Esophagus (tissue), 2 donors: Measurements from ENCODE around the gene LRPAP1. TPM values are rescaled to one million over a fixed set of nuclear protein-coding genes. Genes with fewer than 3 reads are reported as not detected.
A peak's percentile ranks its signal among the peaks of the same experiment; 100 is the strongest.

Experiments
- H3K27ac ChIP-seq, 2 donors: one replicate each; pipeline ENCODE4 v1.5.1; 2013; ENCODE audit warnings: low read depth in 2 of 2, mild to moderate bottlenecking in 2 of 2, inconsistent platforms in 1 of 2, low read length in 1 of 2, moderate library complexity in 1 of 2
- H3K27me3 ChIP-seq, 2 donors: one replicate each; pipeline ENCODE4 v1.6.1; 2013; ENCODE audit warnings: low read length in 2 of 2, control low read depth in 1 of 2, mild to moderate bottlenecking in 1 of 2; ENCODE audit not compliant: insufficient read depth in 2 of 2, control insufficient read depth in 1 of 2
- H3K36me3 ChIP-seq, 2 donors: one replicate each; pipeline ENCODE4 v1.6.1; 2013; ENCODE audit warnings: low read length in 1 of 2; ENCODE audit not compliant: control insufficient read depth in 2 of 2, insufficient read depth in 2 of 2
- H3K4me1 ChIP-seq, 2 donors: one replicate each; pipeline ENCODE4 v1.6.1; 2013; ENCODE audit warnings: low read length in 1 of 2; ENCODE audit not compliant: control insufficient read depth in 2 of 2, insufficient read depth in 2 of 2
- H3K4me3 ChIP-seq, 2 donors: one replicate each; pipeline ENCODE4 v1.5.1; 2013; ENCODE audit warnings: low read length in 2 of 2, mild to moderate bottlenecking in 2 of 2, low read depth in 1 of 2, moderate library complexity in 1 of 2
- H3K9me3 ChIP-seq, 2 donors: one replicate each; pipeline ENCODE4 v1.6.1; 2013; ENCODE audit warnings: mild to moderate bottlenecking in 2 of 2, low read depth in 1 of 2, low read length in 1 of 2, moderate library complexity in 1 of 2; ENCODE audit not compliant: control insufficient read depth in 2 of 2, insufficient read depth in 1 of 2
- WGBS, 2 donors: extraction: QIAGEN DNeasy Blood & Tissue Kit; methylation state at CpG; one replicate each; pipeline ENCODE4 v1.1.7; 2013; 5-methylcytosine and 5-hydroxymethylcytosine counted together
- polyA plus RNA-seq, 2 donors: library from polyadenylated mRNA; stranded (reverse); fragments of 200-250 nt; gene quantifications; one replicate each; pipeline ENCODE4 v1.2.3, GENCODE V29; 2013
- donor health status: healthy with polysubstance abuse.
- donor health status: Bipolar disorder and iron deficiency.

Gene LRPAP1
- polyA plus RNA-seq, 2 donors: 18.0 to 87.0 TPM

DNA sequence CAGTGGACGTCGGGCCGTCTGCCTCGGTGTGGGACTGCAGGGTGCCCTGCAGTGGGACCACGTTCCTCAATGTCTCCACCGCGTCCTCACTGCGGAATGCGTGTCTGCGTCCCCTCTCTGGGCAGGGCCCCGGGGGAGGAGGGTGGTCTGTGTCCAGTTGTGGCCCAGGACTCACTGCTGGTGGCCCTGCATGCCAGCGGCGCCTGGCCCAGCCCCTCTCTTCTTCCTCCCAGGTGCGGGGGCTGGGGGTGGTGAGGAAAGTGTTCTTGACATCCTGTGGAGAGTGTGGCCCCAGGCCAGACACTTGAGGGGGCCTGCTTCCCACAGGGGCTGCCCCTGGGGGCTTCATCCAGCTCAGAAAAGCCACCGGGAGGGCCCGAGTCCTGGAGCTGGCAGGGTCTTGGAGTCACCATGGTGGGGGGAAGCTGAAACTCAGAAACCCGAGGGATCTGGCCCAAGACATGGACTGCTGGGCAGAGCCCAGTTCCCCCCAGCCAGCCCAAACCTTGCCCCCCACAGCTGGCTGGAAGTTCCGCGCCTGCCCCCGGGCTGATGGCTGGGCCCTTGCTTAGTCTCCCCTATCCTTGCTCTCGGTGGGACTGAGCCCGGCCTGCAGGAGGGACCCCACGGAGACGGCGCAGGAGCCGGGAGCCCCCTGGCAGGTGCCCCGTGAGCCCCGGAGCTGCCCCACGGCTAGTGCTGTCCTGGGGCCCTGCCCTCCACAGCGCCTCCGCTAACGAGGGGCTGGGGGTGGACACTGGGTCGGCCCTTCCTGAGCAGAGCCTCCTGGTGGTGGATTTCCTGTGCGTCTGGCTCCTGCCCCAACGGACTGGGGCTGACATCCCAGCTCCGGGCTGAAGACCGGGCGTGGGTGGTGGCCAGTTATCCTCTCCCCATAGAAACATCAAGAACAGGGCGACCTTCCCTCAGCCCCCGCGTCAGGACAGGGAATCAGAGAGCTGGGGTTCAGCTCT, 66.2 kb downstream of the LRPAP1 start:
- H3K27ac ChIP-seq: no peak overlapping the region
- no peak overlapping the region for H3K4me3 ChIP-seq
- H3K36me3 ChIP-seq: no peaks in the 10 kb centered on the region
- H3K4me1 ChIP-seq: peaks cover 0 to 11% of the 10 kb centered on the region in 2 donors
- H3K27me3 ChIP-seq: peaks cover 0 to 7% of the 10 kb centered on the region in 2 donors
- WGBS, 2 donors: 76 to 80% methylated on average over 39 to 41 of the region's 41 CpGs
- peaks cover 0 to 13% of the 10 kb centered on the region in 2 donors for H3K9me3 ChIP-seq

DNA sequence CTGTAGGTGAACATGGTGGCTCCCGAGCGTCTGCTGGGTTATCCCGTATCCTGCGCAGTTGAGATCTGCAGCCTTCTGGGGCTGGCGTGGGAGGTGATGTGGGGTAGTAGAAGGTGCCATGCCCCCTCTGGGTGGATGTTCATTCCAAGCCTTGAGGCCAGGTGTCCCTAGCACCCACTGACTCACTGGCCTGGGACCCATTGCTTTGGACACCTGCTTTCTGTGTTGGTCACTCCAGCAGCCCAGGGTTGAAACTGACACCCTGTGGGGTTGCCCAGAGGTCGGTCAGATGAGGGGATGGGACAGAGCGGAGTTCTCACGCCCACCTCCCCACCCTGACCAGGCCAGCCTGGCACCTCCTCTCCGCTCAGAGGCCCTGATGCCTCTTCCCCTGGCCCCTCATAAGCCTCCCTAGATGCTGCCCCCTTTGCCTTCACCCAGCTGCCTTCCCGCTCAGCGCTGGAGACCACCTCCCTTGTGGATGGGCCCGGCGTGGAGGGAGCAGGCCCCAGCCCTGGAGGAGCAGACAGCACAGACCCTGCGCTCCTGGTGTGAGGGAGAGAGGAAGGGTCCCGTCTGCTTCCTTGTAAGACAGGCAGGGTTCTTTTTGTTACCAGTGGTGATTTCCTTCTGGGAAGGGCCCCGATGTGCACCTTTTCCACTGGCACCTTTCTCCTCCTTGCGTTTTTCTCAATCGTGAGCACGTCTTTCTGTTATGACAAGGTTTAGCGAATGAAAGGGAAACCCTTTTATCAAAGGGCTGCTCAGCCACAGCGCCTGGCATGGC, 67.1 kb downstream of the LRPAP1 start:
- no peaks in the 10 kb centered on the region for H3K36me3 ChIP-seq
- no peak overlapping the region for H3K27ac ChIP-seq
- H3K9me3 ChIP-seq: peaks cover 0 to 12% of the 10 kb centered on the region in 2 donors
- WGBS, 2 donors: 89 to 94% methylated on average over 21 of the region's 21 CpGs
- peaks cover 0 to 13% of the 10 kb centered on the region in 2 donors for H3K4me1 ChIP-seq
- H3K27me3 ChIP-seq: peaks cover 0 to 7% of the 10 kb centered on the region in 2 donors
- H3K4me3 ChIP-seq: no peak overlapping the region

DNA sequence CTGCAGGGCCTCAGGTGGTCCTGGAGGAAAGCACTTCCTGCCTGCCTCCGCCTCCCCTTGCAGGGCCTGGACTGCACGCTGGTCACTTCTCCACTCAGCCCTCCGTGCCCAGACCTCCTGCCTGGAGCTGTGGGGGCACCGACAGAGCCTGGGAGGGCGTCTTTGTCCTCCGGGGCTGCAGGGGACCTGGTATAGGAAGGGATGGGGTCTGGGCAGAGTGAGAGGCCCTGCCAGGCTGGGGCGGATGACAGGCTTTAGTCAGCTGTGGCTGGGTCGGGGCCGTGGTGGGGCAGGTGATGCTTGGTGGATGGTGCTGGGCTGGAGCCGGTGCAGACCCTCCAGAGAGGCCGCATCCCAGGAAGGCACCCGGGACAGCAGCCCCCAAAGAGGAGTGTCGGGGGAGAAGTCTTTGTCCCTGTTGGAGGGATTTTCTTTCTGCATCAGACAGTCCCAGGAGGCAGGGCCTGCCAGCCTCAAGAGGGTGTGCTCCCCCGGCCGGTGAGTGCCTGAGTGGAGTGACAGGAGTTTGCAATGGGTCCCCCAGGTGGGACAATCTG, 67.8 kb downstream of the LRPAP1 start:
- Histone ChIP-seq H3K4me3 (no peak overlapping the region), H3K27me3 (peaks cover 0 to 7% of the 10 kb centered on the region in 2 donors), H3K36me3 (no peaks in the 10 kb centered on the region), H3K9me3 (peaks cover 0 to 12% of the 10 kb centered on the region in 2 donors), H3K27ac (no peak overlapping the region), H3K4me1 (peaks cover 0 to 13% of the 10 kb centered on the region in 2 donors)
- WGBS, 2 donors: 85 to 86% methylated on average over 15 of the region's 15 CpGs

DNA sequence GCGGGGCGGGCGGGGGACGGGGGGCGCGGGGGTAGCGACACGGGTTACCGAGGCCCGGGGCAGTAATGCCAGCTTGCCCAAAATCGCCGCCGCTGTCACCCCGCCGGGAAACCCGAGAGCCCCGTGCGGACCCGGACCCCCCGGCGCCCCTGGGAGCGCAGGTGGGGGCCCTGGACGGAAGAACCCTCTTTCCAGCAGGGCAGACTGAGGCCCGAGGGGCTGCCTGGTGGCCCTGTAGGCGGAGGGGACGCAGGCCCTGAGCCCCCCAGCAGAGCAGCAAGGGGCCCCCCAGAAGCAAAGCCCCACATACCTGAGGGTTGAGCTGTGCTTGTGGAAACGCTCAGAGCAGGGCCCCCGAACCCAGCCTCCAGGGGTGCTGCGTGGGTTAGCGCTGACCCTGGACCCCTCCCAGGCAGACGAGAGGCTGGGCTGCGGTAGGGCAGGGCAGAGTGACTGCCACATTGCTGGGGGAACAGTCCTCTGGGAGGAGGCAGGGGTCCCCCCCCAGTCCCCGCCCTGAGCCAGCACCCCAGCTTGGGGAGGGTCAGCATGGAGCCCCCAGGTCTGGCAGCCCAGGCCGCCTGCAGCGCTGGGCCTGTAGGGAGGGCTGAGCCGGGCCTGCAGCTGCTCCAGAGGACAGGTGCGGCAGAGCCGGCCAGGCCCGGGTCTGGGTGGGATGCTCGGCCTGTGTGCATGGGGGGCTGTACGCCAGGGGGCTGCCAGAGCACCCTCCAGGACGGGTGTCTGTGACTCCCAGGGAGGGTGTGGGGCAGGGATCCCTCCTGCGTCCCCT, 68.5 kb downstream of the LRPAP1 start:
- H3K9me3 ChIP-seq: peaks cover 0 to 9% of the 10 kb centered on the region in 2 donors
- H3K27ac ChIP-seq: no peak overlapping the region
- peaks cover 0 to 11% of the 10 kb centered on the region in 2 donors for H3K4me1 ChIP-seq
- 40 to 43% methylated on average over 35 to 43 of the region's 43 CpGs for WGBS, 2 donors
- peak overlapping the region in 1 of 2 donors; percentile 22 for H3K4me3 ChIP-seq
- peaks cover 0 to 7% of the 10 kb centered on the region in 2 donors for H3K27me3 ChIP-seq
- no peaks in the 10 kb centered on the region for H3K36me3 ChIP-seq

DNA sequence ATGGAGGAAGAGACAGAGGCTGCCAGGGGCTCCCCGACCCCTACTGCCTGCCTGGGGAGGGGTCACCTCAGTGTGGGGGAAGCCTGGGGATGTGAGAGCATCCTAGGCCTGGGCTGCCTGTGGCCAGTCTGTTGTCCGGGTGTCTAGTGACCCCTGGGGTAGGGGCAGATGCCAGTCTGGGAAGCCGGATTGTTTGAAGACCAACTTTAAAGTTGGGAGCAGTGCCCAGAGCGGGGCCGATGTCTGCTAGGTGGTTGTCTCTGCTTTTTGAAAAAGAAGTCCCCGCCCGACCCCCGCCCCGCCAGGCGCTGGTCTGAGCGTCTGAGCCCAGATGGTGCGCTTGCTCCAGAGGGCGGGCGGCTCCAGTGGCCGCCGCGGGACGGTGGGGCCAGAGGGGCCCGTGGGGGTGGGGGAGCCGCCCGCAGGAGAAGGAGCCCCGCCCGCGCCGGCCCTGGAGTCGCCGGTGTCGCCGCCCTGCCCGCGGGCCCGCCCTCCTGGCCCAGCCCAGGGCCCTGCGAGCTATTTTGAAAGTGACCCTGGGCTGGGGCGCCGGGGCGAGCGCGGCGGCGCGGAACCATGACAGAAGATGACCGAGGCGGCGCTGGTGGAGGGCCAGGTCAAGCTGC, 69.3 kb downstream of the LRPAP1 start, which contains the start of gene DOK7:
TSS of gene DOK7 (plus strand) at position 517 of the 626 bp plus-strand sequence. CDS start at position 587, 70 bp downstream.
- peak within 1 kb of the TSS in 1 of 2 donors; percentile 22 for H3K4me3 ChIP-seq
- WGBS, 2 donors: 3 to 4% methylated on average over 44 of the region's 44 CpGs

DNA sequence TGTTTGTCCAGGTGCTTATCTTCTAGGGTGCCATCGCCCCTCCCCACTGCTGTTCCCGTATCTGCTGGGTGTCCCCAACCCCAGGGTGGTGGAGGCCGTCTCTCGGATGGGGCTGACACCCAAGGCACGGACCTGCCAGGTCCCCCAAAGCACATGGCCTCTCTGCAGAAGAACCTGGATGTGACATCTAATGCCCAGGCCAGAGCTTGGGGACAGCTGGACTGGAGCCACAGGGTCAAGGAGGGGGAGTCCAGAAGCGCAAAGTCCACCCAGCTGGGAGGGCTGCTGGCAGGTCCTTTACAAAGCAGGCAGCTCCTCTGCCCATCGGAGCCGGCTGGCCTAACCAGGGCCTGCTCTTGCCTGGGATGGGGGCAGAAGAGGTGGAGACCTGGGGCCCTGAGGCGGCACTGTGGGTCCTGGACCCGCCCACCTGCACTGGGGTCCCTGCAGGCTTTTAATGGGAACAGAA, 69.9 kb downstream of the LRPAP1 start:
- Histone ChIP-seq H3K36me3 (no peaks in the 10 kb centered on the region), H3K4me3 (no peak overlapping the region), H3K9me3 (peaks cover 0 to 3% of the 10 kb centered on the region in 2 donors), H3K27me3 (peaks cover 0 to 7% of the 10 kb centered on the region in 2 donors), H3K27ac (no peak overlapping the region), H3K4me1 (peaks cover 0 to 11% of the 10 kb centered on the region in 2 donors)
- WGBS, 2 donors: 56 to 66% methylated on average over 10 of the region's 10 CpGs

More for the DNA sequence above, 69.3 kb downstream of the LRPAP1 start, which contains the start of gene DOK7:
- Histone ChIP-seq H3K9me3 (peaks cover 0 to 3% of the 10 kb centered on the region in 2 donors), H3K27me3 (peaks cover 0 to 7% of the 10 kb centered on the region in 2 donors), H3K36me3 (no peaks in the 10 kb centered on the region), H3K4me1 (peaks cover 0 to 11% of the 10 kb centered on the region in 2 donors), H3K27ac (no peak within 1 kb of the TSS)

- peaks cover 0 to 3% of the 10 kb centered on the region in 2 donors for H3K9me3 ChIP-seq
- 47 to 52% methylated on average over 19 to 25 of the region's 25 CpGs for WGBS, 2 donors
- H3K27ac ChIP-seq: no peak overlapping the region
- H3K4me3 ChIP-seq: no peak overlapping the region
- no peaks in the 10 kb centered on the region for H3K36me3 ChIP-seq
- H3K4me1 ChIP-seq: peaks cover 0 to 11% of the 10 kb centered on the region in 2 donors
- H3K27me3 ChIP-seq: peaks cover 0 to 7% of the 10 kb centered on the region in 2 donors
Observed at GRCh38 chr4:3461515-3462291, 70.5 kb downstream of the LRPAP1 start.

DNA sequence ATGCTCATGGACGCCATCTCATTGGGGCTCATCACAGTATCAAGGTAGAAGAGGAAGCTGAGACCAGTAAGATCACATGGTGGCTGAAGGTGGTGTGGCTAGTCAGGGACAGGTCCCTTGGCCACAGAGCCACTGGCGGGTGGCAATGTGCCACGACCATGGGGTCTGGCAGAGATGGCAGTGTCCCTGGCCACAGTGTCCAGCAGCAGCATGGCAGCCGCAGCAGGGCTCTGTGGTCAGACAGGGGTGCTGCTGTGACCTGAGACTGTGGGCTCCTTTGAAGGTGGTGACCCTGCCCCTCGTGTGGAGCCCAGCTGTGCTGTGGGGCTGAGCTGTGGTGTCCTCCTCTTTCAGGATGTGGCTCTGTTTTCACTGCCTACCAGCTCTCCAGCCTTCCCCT, 71.3 kb downstream of the LRPAP1 start:
- Histone ChIP-seq H3K9me3 (peaks cover 0 to 3% of the 10 kb centered on the region in 2 donors), H3K4me3 (no peak overlapping the region), H3K27me3 (peaks cover 0 to 7% of the 10 kb centered on the region in 2 donors), H3K4me1 (peaks cover 0 to 11% of the 10 kb centered on the region in 2 donors), H3K27ac (no peak overlapping the region), H3K36me3 (no peaks in the 10 kb centered on the region)
- 82 to 92% methylated on average over 5 of the region's 5 CpGs for WGBS, 2 donors
